ENCODE results near the gene OMP. TPM values are rescaled to one million over a fixed set of nuclear protein-coding genes. Genes with fewer than 3 reads are reported as not detected.

The OMP gene
- total and polyA plus RNA-seq, 3 donors from 2014 or later: 1.7 to 6.7 TPM; not detected in 1

- no peak for DNase-seq
- TF ChIP-seq CTCF (IDR thresholded peaks at IDR 0.05): no peak
- no peaks in the 10 kb centered on the region for H3K27me3 ChIP-seq
- peak overlapping the region in 1 of 2 donors; percentile 83 for H3K27ac ChIP-seq
- peaks cover 35% of the 10 kb centered on the region for H3K4me1 ChIP-seq
- no peaks in the 10 kb centered on the region for H3K36me3 ChIP-seq (ENCODE audit: low read depth, missing control alignments)
- H3K9me3 ChIP-seq: no peaks in the 10 kb centered on the region
- H3K4me3 ChIP-seq: no peak overlapping the region
- WGBS, 2 donors: 80 to 85% methylated on average over 11 to 15 of the region's 15 CpGs
- intact Hi-C loops (cut with DNase I; ENCODE audit: low total_unique reads): no loop called here
Observed at GRCh38 chr11:77074626-77075221, 27.9 kb upstream of the OMP start.

DNA sequence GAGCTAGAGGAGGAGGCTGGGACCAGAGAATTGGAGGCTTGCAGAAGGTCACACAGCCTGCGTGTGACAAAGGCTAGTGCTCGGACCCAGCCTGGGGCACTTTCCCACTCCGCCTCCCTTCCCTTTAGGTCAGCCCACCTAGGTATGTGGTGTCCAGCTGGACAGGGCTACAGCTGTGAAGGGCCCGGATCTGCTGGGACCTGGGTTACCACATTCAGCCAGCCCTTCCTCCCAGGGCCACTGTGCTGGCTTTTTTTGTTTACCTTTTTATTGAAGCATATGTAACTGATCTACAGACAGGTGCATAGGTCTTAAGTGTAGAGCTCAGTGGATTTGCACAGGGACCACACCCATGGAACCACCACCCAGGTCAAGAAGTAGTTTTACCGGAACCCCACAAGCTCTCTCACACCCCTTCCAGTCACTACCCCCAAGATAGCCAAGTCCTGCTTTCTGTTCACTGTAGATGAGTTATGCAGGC is 27.2 kb upstream of the OMP start:
- intact Hi-C loops (cut with DNase I; ENCODE audit: low total_unique reads): no loop called here
- Histone ChIP-seq H3K27me3 (no peaks in the 10 kb centered on the region), H3K36me3 (ENCODE audit: low read depth, missing control alignments) (no peaks in the 10 kb centered on the region), H3K27ac (peak overlapping the region in 1 of 2 donors; percentile 83), H3K9me3 (no peaks in the 10 kb centered on the region), H3K4me1 (peaks cover 29% of the 10 kb centered on the region), H3K4me3 (no peak overlapping the region)
- no peak for DNase-seq
- WGBS, 2 donors: 90 to 95% methylated on average over 5 of the region's 5 CpGs
- TF ChIP-seq POLR2A (IDR thresholded peaks at IDR 0.05) (no peak), CTCF (IDR thresholded peaks at IDR 0.05) (no peak)

DNA sequence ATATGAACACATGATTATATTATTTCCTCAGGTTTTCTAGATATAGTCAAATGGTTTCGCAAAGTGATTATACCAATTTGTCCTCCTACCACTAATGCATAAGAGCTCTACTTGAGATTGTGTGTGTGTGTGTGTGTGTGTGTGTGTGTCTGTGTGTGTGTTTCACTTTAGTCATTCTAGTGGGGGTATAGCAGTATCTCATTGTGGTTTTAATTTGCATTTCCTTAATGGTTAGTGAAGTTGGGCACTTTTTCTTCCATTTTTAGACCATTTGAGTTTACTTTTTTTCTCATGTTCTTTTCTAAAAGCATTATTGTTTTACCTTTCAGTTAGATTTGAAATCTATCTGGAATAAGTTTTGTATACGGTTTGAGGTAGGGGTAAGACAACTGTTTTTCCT is 23.0 kb upstream of the OMP start:
- Histone ChIP-seq H3K4me3 (no peak overlapping the region), H3K36me3 (ENCODE audit: low read depth, missing control alignments) (no peaks in the 10 kb centered on the region), H3K9me3 (no peaks in the 10 kb centered on the region), H3K27ac (no peak overlapping the region), H3K27me3 (no peaks in the 10 kb centered on the region), H3K4me1 (peaks cover 37% of the 10 kb centered on the region)
- TF ChIP-seq POLR2A (IDR thresholded peaks at IDR 0.05) (no peak), CTCF (IDR thresholded peaks at IDR 0.05) (no peak)
- WGBS, 2 donors: 88 to 96% methylated on average over 2 of the region's 2 CpGs
- intact Hi-C loops (cut with DNase I; ENCODE audit: low total_unique reads): no loop called here
- DNase-seq: no peak

DNA sequence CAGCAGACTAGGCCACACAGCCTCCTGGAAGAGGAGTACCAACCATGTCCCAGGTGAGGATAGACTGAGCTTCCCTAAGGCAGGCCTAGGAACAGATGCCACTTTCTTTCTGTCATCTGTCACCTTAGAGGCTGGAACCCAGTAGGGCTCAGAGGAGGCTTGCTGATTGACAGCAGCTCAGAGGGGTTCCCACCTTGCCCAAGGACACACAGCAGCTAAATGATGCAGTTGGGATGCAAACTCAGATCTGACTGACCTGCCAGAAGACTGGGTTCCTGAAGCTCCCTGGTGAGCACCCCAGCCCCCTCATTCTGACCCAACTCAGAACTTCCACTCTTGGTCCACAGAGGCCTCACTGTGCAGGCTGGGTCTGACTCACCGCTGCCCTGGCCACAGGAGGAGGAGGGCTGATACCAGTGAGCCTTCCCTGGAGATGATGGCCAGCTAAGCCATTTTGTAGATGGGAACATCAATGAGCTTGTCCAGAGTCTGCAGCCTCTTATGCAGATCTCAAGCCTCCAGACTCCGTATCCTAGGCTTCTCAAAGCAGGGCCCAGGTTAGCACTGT is 21.9 kb upstream of the OMP start:
- intact Hi-C loops (cut with DNase I; ENCODE audit: low total_unique reads): no loop called here
- H3K4me1 ChIP-seq: peaks cover 42% of the 10 kb centered on the region
- WGBS, 2 donors: 93 to 95% methylated on average over 2 of the region's 2 CpGs
- no peak for TF ChIP-seq POLR2A (IDR thresholded peaks at IDR 0.05)
- no peak for TF ChIP-seq CTCF (IDR thresholded peaks at IDR 0.05)
- DNase-seq: no peak
- H3K36me3 ChIP-seq (ENCODE audit: low read depth, missing control alignments): no peaks in the 10 kb centered on the region
- no peak overlapping the region for H3K27ac ChIP-seq
- no peaks in the 10 kb centered on the region for H3K9me3 ChIP-seq
- H3K27me3 ChIP-seq: no peaks in the 10 kb centered on the region
- no peak overlapping the region for H3K4me3 ChIP-seq

GRCh38 chr11:77081381-77081851 is 21.2 kb upstream of the OMP start:
- Histone ChIP-seq H3K9me3 (no peaks in the 10 kb centered on the region), H3K36me3 (ENCODE audit: low read depth, missing control alignments) (no peaks in the 10 kb centered on the region), H3K4me1 (peaks cover 49% of the 10 kb centered on the region), H3K4me3 (no peak overlapping the region), H3K27me3 (no peaks in the 10 kb centered on the region), H3K27ac (no peak overlapping the region)
- TF ChIP-seq POLR2A (IDR thresholded peaks at IDR 0.05): no peak
- 89 to 94% methylated on average over 8 to 9 of the region's 9 CpGs for WGBS, 2 donors
- no peak for DNase-seq
- intact Hi-C loops (cut with DNase I; ENCODE audit: low total_unique reads): no loop called here
